ENCODE measurements around the gene AVP. TPM values are rescaled to one million over a fixed set of nuclear protein-coding genes. Genes with fewer than 3 reads are reported as not detected.
"Not testable (repeated sequence)": the region's sequence is repeated elsewhere in the genome, so short reads cannot be mapped to it uniquely, and the experiment has no call there.

Gene AVP
- polyA plus RNA-seq, 4 donors = 0.40 to 2.7 TPM; not detected in 2

- FAIRE-seq; H3K27me3 ChIP-seq (ENCODE audit: control insufficient read depth in 3 of 3, insufficient read depth in 3 of 3, low read length in 3 of 3); DNase-seq; H3K4me1 ChIP-seq (ENCODE audit: control insufficient read depth in 3 of 3, insufficient read depth in 2 of 3, low read depth in 1 of 3, low read length in 2 of 3); H3K4me3 ChIP-seq (ENCODE audit: low read depth in 1 of 3, low read length in 3 of 3); H3K27ac ChIP-seq (ENCODE audit: low read depth in 1 of 3, low read length in 2 of 3): not testable (repeated sequence)
- H3K36me3 ChIP-seq (ENCODE audit: control insufficient read depth in 3 of 3, insufficient read depth in 2 of 3, low read depth in 1 of 3, low read length in 3 of 3) = peaks cover 0 to 32% (median 6%) of the 10 kb centered on the region in 3 donors
- H3K9me3 ChIP-seq (ENCODE audit: control insufficient read depth in 2 of 2, insufficient read depth in 1 of 2, low read depth in 1 of 2, low read length in 1 of 2) = peaks cover 0 to 26% of the 10 kb centered on the region in 2 donors
- WGBS, 3 donors = 97 to 99% (median 97%) methylated on average over 29 to 41 of the region's 41 CpGs
Observed at GRCh38 chr20:3124773-3125560, 40.4 kb upstream of the AVP start.

- WGBS, 3 donors = 97 to 99% (median 99%) methylated on average over 14 to 16 of the region's 18 CpGs
- H3K27me3 ChIP-seq (ENCODE audit: control insufficient read depth in 3 of 3, insufficient read depth in 3 of 3, low read length in 3 of 3); H3K4me1 ChIP-seq (ENCODE audit: control insufficient read depth in 3 of 3, insufficient read depth in 2 of 3, low read depth in 1 of 3, low read length in 2 of 3); H3K27ac ChIP-seq (ENCODE audit: low read depth in 1 of 3, low read length in 2 of 3); H3K4me3 ChIP-seq (ENCODE audit: low read depth in 1 of 3, low read length in 3 of 3); DNase-seq; FAIRE-seq: not testable (repeated sequence)
- Histone ChIP-seq H3K36me3 (ENCODE audit: control insufficient read depth in 3 of 3, insufficient read depth in 2 of 3, low read depth in 1 of 3, low read length in 3 of 3) (peaks cover 0 to 39% (median 6%) of the 10 kb centered on the region in 3 donors), H3K9me3 (ENCODE audit: control insufficient read depth in 2 of 2, insufficient read depth in 1 of 2, low read depth in 1 of 2, low read length in 1 of 2) (peaks cover 0 to 26% of the 10 kb centered on the region in 2 donors)
Observed at GRCh38 chr20:3124163-3124562, 39.6 kb upstream of the AVP start.

DNA sequence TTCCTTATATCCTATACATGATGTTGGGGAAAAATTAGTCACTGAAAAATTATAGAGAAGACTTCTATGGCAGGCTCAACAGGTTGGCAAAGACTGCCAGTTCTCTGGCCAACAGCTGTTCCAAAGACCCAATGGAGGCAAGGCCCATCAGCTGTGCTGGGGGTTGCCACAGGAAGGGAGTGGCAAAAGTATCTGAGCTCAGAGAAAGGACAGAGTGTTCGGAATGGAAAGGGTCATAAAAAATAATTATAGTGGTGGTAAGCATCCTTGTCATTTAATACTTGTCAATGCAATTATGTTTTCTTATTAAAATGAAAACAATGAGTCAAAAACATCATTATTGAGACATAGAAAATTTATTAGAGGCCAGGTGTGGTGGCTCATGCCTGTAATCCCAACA lies 39.0 kb upstream of the AVP start:
- no peaks in the 10 kb centered on the region for H3K4me1 ChIP-seq (ENCODE audit: control insufficient read depth in 3 of 3, insufficient read depth in 2 of 3, low read depth in 1 of 3, low read length in 2 of 3)
- 86 to 92% (median 91%) methylated on average over 1 of the region's 1 CpG for WGBS, 3 donors
- peaks cover 0 to 26% of the 10 kb centered on the region in 2 donors for H3K9me3 ChIP-seq (ENCODE audit: control insufficient read depth in 2 of 2, insufficient read depth in 1 of 2, low read depth in 1 of 2, low read length in 1 of 2)
- H3K27ac ChIP-seq (ENCODE audit: low read depth in 1 of 3, low read length in 2 of 3) = no peak overlapping the region
- H3K4me3 ChIP-seq (ENCODE audit: low read depth in 1 of 3, low read length in 3 of 3) = no peak overlapping the region
- no peak for FAIRE-seq
- H3K27me3 ChIP-seq (ENCODE audit: control insufficient read depth in 3 of 3, insufficient read depth in 3 of 3, low read length in 3 of 3) = no peaks in the 10 kb centered on the region
- H3K36me3 ChIP-seq (ENCODE audit: control insufficient read depth in 3 of 3, insufficient read depth in 2 of 3, low read depth in 1 of 3, low read length in 3 of 3) = peaks cover 0 to 41% (median 6%) of the 10 kb centered on the region in 3 donors
- no peak for DNase-seq

DNA sequence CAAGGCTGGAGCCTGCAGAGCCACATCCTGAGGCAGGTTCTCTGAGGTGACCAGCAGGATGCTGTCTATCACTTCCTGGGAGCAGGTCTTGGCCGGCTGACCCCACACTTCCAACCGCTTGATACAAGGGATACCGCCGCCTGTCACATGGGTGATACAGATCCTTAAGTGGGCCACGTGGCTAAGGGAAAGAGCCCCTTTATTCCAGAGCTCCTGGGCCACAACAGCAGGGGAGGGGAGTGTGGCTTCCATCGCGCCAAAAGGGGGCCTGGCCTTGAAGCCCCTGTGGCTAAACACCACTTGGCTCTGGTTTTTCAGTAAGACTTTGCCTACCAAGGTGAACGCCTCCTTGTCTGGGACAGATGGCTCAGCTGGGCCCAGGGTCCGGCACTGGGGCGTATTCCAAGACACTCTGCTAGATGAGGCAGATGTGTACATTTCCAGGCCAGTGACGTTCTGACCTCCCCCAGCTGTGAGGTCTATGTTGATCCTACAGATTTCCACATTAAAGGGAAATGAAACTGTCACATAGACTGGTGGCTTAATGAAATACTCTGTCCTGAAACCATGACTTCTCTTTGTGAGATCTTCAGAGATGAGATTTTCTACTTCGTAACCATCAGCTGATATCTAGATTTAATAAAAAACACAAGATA lies 37.6 kb upstream of the AVP start:
- peaks cover 0 to 26% of the 10 kb centered on the region in 2 donors for H3K9me3 ChIP-seq (ENCODE audit: control insufficient read depth in 2 of 2, insufficient read depth in 1 of 2, low read depth in 1 of 2, low read length in 1 of 2)
- H3K36me3 ChIP-seq (ENCODE audit: control insufficient read depth in 3 of 3, insufficient read depth in 2 of 3, low read depth in 1 of 3, low read length in 3 of 3) = peaks cover 0 to 44% (median 6%) of the 10 kb centered on the region in 3 donors
- 92 to 97% (median 94%) methylated on average over 12 of the region's 12 CpGs for WGBS, 3 donors
- no peaks in the 10 kb centered on the region for H3K27me3 ChIP-seq (ENCODE audit: control insufficient read depth in 3 of 3, insufficient read depth in 3 of 3, low read length in 3 of 3)
- H3K27ac ChIP-seq (ENCODE audit: low read depth in 1 of 3, low read length in 2 of 3) = no peak overlapping the region
- DNase-seq (no peak), FAIRE-seq (no peak)
- H3K4me1 ChIP-seq (ENCODE audit: control insufficient read depth in 3 of 3, insufficient read depth in 2 of 3, low read depth in 1 of 3, low read length in 2 of 3) = no peaks in the 10 kb centered on the region
- no peak overlapping the region for H3K4me3 ChIP-seq (ENCODE audit: low read depth in 1 of 3, low read length in 3 of 3)

DNA sequence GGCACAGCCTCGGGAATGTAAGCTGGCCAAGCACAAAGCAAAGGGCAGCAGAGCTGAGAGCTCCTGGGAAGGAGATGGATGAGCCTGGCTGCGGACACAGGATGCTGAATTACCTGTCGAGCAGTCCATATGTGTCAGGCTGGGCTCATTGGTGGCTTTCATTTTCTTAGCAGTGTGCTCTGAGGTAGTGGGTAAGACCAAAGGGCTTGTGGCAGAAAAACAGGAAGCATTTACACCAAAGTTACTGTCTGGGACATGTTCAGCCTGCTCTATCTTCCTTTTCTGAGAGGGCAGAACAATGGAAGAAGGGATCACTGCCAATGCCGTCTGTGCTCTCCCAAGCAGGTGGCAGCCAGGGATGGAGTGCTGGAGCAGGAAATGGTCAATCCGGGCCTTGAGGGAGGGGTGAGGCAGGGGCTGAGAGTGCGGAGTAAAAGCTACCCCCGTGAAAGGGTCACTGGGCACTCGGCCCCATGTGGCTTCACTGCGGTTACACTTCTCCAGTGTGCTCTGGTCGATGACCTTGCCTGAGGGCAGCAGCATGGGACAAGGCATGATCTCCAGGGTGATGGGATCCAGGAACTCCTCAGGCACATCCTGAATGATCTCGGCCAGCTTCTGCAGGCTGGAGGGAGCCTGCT lies 36.9 kb upstream of the AVP start:
- no peaks in the 10 kb centered on the region for H3K4me1 ChIP-seq (ENCODE audit: control insufficient read depth in 3 of 3, insufficient read depth in 2 of 3, low read depth in 1 of 3, low read length in 2 of 3)
- H3K4me3 ChIP-seq (ENCODE audit: low read depth in 1 of 3, low read length in 3 of 3) = no peak overlapping the region
- no peak for DNase-seq
- H3K36me3 ChIP-seq (ENCODE audit: control insufficient read depth in 3 of 3, insufficient read depth in 2 of 3, low read depth in 1 of 3, low read length in 3 of 3) = peaks cover 0 to 45% (median 6%) of the 10 kb centered on the region in 3 donors
- WGBS, 3 donors = 72 to 83% (median 77%) methylated on average over 11 of the region's 11 CpGs
- FAIRE-seq = no peak
- H3K27me3 ChIP-seq (ENCODE audit: control insufficient read depth in 3 of 3, insufficient read depth in 3 of 3, low read length in 3 of 3) = no peaks in the 10 kb centered on the region
- peak overlapping the region in 1 of 3 donors; percentile 18 for H3K27ac ChIP-seq (ENCODE audit: low read depth in 1 of 3, low read length in 2 of 3)
- peaks cover 0 to 26% of the 10 kb centered on the region in 2 donors for H3K9me3 ChIP-seq (ENCODE audit: control insufficient read depth in 2 of 2, insufficient read depth in 1 of 2, low read depth in 1 of 2, low read length in 1 of 2)

DNA sequence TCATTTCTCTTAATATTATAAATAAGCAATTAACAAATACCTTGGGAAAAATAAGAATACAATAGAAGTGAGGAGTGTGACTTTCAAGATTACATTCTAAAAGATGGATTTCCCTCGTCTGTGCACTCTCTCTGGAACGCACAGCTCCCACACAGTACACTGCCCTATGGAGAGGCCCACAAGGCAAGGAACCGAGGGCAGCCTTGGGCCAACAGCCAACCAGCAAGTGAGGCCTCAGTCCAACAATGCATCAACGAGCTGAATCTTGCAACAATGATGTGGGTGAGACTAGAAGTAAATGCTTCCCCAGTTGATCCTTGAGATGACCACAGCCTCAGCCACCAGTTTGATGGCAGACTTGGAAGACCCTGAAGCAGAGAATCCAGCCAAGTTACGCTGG lies 34.5 kb upstream of the AVP start:
- DNase-seq (no peak), FAIRE-seq (no peak)
- Histone ChIP-seq H3K4me3 (ENCODE audit: low read depth in 1 of 3, low read length in 3 of 3) (no peak overlapping the region), H3K27ac (ENCODE audit: low read depth in 1 of 3, low read length in 2 of 3) (no peak overlapping the region), H3K4me1 (ENCODE audit: control insufficient read depth in 3 of 3, insufficient read depth in 2 of 3, low read depth in 1 of 3, low read length in 2 of 3) (no peaks in the 10 kb centered on the region), H3K27me3 (ENCODE audit: control insufficient read depth in 3 of 3, insufficient read depth in 3 of 3, low read length in 3 of 3) (no peaks in the 10 kb centered on the region), H3K9me3 (ENCODE audit: control insufficient read depth in 2 of 2, insufficient read depth in 1 of 2, low read depth in 1 of 2, low read length in 1 of 2) (peaks cover 0 to 11% of the 10 kb centered on the region in 2 donors), H3K36me3 (ENCODE audit: control insufficient read depth in 3 of 3, insufficient read depth in 2 of 3, low read depth in 1 of 3, low read length in 3 of 3) (peaks cover 0 to 50% (median 6%) of the 10 kb centered on the region in 3 donors)
- 74 to 81% (median 75%) methylated on average over 5 of the region's 5 CpGs for WGBS, 3 donors

GRCh38 chr20:3117839-3118379 lies 33.4 kb upstream of the AVP start:
- not testable (repeated sequence) for H3K4me1 ChIP-seq (ENCODE audit: control insufficient read depth in 3 of 3, insufficient read depth in 2 of 3, low read depth in 1 of 3, low read length in 2 of 3); H3K4me3 ChIP-seq (ENCODE audit: low read depth in 1 of 3, low read length in 3 of 3); H3K27me3 ChIP-seq (ENCODE audit: control insufficient read depth in 3 of 3, insufficient read depth in 3 of 3, low read length in 3 of 3); H3K27ac ChIP-seq (ENCODE audit: low read depth in 1 of 3, low read length in 2 of 3); FAIRE-seq; H3K9me3 ChIP-seq (ENCODE audit: control insufficient read depth in 2 of 2, insufficient read depth in 1 of 2, low read depth in 1 of 2, low read length in 1 of 2)
- peak; percentile 48 to 54 for DNase-seq
- H3K36me3 ChIP-seq (ENCODE audit: control insufficient read depth in 3 of 3, insufficient read depth in 2 of 3, low read depth in 1 of 3, low read length in 3 of 3) = peaks cover 2 to 56% (median 5%) of the 10 kb centered on the region in 3 donors
- WGBS, 3 donors = 51 to 63% (median 54%) methylated on average over 14 of the region's 14 CpGs

DNA sequence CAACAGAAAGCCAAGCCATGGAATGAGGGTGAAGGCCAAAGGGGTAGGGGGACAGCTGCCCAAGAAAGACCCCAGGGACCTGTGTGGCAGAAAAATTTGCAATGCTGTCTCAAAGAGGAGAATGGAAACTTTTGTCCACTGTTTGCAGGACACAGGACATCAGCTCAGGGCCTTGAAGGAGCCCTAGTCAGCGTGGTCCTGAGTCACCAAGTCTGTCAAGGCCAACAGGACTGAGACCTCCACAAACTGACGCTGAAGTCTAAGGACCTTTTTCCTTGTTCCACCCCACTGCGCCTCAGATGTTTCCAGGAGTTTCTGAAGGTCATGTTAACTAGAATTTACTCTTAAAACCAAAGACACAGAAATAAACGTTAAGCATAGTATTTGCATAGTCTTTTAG lies 31.8 kb upstream of the AVP start:
- Histone ChIP-seq H3K27me3 (ENCODE audit: control insufficient read depth in 3 of 3, insufficient read depth in 3 of 3, low read length in 3 of 3) (no peaks in the 10 kb centered on the region), H3K9me3 (ENCODE audit: control insufficient read depth in 2 of 2, insufficient read depth in 1 of 2, low read depth in 1 of 2, low read length in 1 of 2) (no peaks in the 10 kb centered on the region), H3K4me1 (ENCODE audit: control insufficient read depth in 3 of 3, insufficient read depth in 2 of 3, low read depth in 1 of 3, low read length in 2 of 3) (no peaks in the 10 kb centered on the region), H3K36me3 (ENCODE audit: control insufficient read depth in 3 of 3, insufficient read depth in 2 of 3, low read depth in 1 of 3, low read length in 3 of 3) (peaks cover 2 to 51% (median 4%) of the 10 kb centered on the region in 3 donors), H3K4me3 (ENCODE audit: low read depth in 1 of 3, low read length in 3 of 3) (no peak overlapping the region), H3K27ac (ENCODE audit: low read depth in 1 of 3, low read length in 2 of 3) (no peak overlapping the region)
- WGBS, 3 donors = 86 to 88% (median 87%) methylated on average over 4 of the region's 4 CpGs
- DNase-seq = no peak
- no peak for FAIRE-seq

Data from small intestine (tissue), 7 donors.